Measurements from ENCODE around the gene MNS1. TPM values are rescaled to one million over a fixed set of nuclear protein-coding genes. Genes with fewer than 3 reads are reported as not detected.

MNS1 gene
- total and polyA plus RNA-seq, 2 experiments from 2014 or later: 2.9 to 16.9 TPM

DNA sequence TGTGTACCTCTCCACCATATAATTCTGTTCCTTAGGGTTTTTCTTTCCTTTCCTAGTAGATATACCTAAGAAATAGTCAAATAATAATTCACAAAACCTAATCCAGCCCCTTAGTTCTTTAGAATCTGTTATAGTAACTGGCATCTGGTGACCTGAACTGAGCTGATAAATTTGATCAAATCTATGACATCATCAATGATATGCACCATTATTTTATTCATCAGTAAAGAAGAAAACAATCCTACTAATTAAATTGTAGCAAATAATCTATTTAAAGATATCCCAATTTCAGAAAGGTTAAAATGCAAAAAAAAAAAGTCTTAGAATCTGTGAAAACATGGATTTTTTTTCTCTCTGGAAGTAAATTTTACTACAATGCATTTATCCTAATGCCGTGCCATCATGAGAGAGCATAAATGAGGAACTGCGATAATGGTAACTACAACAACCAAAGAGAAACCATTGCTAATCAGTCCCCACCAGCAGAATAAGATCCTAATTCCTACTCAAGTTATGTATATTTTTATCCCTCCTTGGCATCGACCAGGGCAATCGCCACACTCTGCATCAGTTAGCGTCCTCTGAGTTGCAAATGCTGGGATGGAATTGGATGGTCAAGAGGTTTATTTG, 6.6 kb upstream of the MNS1 start:
- ATAC-seq (no peak), DNase-seq (ENCODE audit: low spot score) (no peak)
- no peaks in the 10 kb centered on the region for H3K27me3 ChIP-seq (ENCODE audit: insufficient read depth)
- 0 out of 2 replicates have a peak overlapping the region, but pooled peaks have one; percentile 4 for H2AFZ ChIP-seq
- H3K9me2 ChIP-seq (ENCODE audit: insufficient read depth): no peaks in the 10 kb centered on the region
- Mint-ChIP-seq H3K4me1 (no peaks in the 10 kb centered on the region), H3K36me3 (ENCODE audit: low read depth) (no peaks in the 10 kb centered on the region), H3K4me3 (no peak overlapping the region), H3K27me3 (ENCODE audit: insufficient read depth, low read depth, poor library complexity) (no peaks in the 10 kb centered on the region), H3K27ac (no peak overlapping the region), H3K9me3 (no peaks in the 10 kb centered on the region)
- H3K79me2 ChIP-seq (replicated peaks; ENCODE audit: insufficient read depth): no peaks in the 10 kb centered on the region
- H4K20me1 ChIP-seq (replicated peaks; ENCODE audit: insufficient read depth): no peaks in the 10 kb centered on the region
- H3F3A ChIP-seq (replicated peaks; ENCODE audit: low read depth): no peaks in the 10 kb centered on the region
- H3K27ac ChIP-seq (ENCODE audit: low read depth): no peak overlapping the region
- no peak overlapping the region for H3K4me2 ChIP-seq
- no peaks in the 10 kb centered on the region for H3K4me1 ChIP-seq (ENCODE audit: insufficient read depth)
- TF ChIP-seq, protein P1, sequence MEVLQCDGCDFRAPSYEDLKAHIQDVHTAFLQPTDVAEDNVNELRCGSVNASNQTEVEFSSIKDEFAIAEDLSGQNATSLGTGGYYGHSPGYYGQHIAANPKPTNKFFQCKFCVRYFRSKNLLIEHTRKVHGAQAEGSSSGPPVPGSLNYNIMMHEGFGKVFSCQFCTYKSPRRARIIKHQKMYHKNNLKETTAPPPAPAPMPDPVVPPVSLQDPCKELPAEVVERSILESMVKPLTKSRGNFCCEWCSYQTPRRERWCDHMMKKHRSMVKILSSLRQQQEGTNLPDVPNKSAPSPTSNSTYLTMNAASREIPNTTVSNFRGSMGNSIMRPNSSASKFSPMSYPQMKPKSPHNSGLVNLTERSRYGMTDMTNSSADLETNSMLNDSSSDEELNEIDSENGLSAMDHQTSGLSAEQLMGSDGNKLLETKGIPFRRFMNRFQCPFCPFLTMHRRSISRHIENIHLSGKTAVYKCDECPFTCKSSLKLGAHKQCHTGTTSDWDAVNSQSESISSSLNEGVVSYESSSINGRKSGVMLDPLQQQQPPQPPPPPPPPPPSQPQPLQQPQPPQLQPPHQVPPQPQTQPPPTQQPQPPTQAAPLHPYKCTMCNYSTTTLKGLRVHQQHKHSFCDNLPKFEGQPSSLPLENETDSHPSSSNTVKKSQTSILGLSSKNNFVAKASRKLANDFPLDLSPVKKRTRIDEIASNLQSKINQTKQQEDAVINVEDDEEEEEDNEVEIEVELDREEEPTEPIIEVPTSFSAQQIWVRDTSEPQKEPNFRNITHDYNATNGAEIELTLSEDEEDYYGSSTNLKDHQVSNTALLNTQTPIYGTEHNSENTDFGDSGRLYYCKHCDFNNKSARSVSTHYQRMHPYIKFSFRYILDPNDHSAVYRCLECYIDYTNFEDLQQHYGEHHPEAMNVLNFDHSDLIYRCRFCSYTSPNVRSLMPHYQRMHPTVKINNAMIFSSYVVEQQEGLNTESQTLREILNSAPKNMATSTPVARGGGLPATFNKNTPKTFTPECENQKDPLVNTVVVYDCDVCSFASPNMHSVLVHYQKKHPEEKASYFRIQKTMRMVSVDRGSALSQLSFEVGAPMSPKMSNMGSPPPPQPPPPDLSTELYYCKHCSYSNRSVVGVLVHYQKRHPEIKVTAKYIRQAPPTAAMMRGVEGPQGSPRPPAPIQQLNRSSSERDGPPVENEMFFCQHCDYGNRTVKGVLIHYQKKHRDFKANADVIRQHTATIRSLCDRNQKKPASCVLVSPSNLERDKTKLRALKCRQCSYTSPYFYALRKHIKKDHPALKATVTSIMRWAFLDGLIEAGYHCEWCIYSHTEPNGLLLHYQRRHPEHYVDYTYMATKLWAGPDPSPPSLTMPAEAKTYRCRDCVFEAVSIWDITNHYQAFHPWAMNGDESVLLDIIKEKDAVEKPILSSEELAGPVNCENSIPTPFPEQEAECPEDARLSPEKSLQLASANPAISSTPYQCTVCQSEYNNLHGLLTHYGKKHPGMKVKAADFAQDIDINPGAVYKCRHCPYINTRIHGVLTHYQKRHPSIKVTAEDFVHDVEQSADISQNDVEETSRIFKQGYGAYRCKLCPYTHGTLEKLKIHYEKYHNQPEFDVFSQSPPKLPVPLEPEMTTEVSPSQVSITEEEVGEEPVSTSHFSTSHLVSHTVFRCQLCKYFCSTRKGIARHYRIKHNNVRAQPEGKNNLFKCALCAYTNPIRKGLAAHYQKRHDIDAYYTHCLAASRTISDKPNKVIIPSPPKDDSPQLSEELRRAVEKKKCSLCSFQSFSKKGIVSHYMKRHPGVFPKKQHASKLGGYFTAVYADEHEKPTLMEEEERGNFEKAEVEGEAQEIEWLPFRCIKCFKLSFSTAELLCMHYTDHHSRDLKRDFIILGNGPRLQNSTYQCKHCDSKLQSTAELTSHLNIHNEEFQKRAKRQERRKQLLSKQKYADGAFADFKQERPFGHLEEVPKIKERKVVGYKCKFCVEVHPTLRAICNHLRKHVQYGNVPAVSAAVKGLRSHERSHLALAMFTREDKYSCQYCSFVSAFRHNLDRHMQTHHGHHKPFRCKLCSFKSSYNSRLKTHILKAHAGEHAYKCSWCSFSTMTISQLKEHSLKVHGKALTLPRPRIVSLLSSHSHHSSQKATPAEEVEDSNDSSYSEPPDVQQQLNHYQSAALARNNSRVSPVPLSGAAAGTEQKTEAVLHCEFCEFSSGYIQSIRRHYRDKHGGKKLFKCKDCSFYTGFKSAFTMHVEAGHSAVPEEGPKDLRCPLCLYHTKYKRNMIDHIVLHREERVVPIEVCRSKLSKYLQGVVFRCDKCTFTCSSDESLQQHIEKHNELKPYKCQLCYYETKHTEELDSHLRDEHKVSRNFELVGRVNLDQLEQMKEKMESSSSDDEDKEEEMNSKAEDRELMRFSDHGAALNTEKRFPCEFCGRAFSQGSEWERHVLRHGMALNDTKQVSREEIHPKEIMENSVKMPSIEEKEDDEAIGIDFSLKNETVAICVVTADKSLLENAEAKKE (CRISPR knock-in tag; IDR thresholded peaks at IDR 0.05): no peak
- TF ChIP-seq CREB1 (CRISPR knock-in tag; IDR thresholded peaks at IDR 0.05; ENCODE audit: low read depth) (no peak), ZNF114 (CRISPR knock-in tag; IDR thresholded peaks at IDR 0.05) (no peak), STAT1 (IDR thresholded peaks at IDR 0.05; ENCODE audit: unreplicated experiment) (no peak), NANOG (IDR thresholded peaks at IDR 0.05; ENCODE audit: borderline replicate concordance) (no peak), JUNB (IDR thresholded peaks at IDR 0.05; ENCODE audit: unreplicated experiment) (no peak), EZH2phosphoT487 (IDR thresholded peaks at IDR 0.05; ENCODE audit: unreplicated experiment) (no peak), EZH2 (IDR thresholded peaks at IDR 0.05; ENCODE audit: low read depth, unreplicated experiment) (no peak), POLR2AphosphoS5 (IDR thresholded peaks at IDR 0.05; ENCODE audit: low read depth) (no peak), ZNF331 (CRISPR knock-in tag; IDR thresholded peaks at IDR 0.05; ENCODE audit: low read depth) (no peak)
- TF ChIP-seq, protein P2, sequence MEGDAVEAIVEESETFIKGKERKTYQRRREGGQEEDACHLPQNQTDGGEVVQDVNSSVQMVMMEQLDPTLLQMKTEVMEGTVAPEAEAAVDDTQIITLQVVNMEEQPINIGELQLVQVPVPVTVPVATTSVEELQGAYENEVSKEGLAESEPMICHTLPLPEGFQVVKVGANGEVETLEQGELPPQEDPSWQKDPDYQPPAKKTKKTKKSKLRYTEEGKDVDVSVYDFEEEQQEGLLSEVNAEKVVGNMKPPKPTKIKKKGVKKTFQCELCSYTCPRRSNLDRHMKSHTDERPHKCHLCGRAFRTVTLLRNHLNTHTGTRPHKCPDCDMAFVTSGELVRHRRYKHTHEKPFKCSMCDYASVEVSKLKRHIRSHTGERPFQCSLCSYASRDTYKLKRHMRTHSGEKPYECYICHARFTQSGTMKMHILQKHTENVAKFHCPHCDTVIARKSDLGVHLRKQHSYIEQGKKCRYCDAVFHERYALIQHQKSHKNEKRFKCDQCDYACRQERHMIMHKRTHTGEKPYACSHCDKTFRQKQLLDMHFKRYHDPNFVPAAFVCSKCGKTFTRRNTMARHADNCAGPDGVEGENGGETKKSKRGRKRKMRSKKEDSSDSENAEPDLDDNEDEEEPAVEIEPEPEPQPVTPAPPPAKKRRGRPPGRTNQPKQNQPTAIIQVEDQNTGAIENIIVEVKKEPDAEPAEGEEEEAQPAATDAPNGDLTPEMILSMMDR (conservative IDR thresholded peaks at IDR 0.05; ENCODE audit: low read depth in 2 of 2): no peak
- TF ChIP-seq, protein P3, sequence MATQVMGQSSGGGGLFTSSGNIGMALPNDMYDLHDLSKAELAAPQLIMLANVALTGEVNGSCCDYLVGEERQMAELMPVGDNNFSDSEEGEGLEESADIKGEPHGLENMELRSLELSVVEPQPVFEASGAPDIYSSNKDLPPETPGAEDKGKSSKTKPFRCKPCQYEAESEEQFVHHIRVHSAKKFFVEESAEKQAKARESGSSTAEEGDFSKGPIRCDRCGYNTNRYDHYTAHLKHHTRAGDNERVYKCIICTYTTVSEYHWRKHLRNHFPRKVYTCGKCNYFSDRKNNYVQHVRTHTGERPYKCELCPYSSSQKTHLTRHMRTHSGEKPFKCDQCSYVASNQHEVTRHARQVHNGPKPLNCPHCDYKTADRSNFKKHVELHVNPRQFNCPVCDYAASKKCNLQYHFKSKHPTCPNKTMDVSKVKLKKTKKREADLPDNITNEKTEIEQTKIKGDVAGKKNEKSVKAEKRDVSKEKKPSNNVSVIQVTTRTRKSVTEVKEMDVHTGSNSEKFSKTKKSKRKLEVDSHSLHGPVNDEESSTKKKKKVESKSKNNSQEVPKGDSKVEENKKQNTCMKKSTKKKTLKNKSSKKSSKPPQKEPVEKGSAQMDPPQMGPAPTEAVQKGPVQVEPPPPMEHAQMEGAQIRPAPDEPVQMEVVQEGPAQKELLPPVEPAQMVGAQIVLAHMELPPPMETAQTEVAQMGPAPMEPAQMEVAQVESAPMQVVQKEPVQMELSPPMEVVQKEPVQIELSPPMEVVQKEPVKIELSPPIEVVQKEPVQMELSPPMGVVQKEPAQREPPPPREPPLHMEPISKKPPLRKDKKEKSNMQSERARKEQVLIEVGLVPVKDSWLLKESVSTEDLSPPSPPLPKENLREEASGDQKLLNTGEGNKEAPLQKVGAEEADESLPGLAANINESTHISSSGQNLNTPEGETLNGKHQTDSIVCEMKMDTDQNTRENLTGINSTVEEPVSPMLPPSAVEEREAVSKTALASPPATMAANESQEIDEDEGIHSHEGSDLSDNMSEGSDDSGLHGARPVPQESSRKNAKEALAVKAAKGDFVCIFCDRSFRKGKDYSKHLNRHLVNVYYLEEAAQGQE (IDR thresholded peaks at IDR 0.05; ENCODE audit: unreplicated experiment): no peak
- TF ChIP-seq, protein P4, sequence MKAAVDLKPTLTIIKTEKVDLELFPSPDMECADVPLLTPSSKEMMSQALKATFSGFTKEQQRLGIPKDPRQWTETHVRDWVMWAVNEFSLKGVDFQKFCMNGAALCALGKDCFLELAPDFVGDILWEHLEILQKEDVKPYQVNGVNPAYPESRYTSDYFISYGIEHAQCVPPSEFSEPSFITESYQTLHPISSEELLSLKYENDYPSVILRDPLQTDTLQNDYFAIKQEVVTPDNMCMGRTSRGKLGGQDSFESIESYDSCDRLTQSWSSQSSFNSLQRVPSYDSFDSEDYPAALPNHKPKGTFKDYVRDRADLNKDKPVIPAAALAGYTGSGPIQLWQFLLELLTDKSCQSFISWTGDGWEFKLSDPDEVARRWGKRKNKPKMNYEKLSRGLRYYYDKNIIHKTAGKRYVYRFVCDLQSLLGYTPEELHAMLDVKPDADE (IDR thresholded peaks at IDR 0.05): no peak
- no peak overlapping the region for H3K4me3 ChIP-seq
- no peaks in the 10 kb centered on the region for H3K36me3 ChIP-seq (ENCODE audit: insufficient read depth)

Measured in GM23338 (cell line).